IPS-18c (cell line): ENCODE results near the gene TRIP4.
"Not testable (repeated sequence)": the region's sequence is repeated elsewhere in the genome, so short reads cannot be mapped to it uniquely, and the experiment has no call there.

Experiments
- H3K4me3 ChIP-seq: 2 replicates; pipeline ENCODE4 v1.7.0; 2013; ENCODE audit warnings: low read depth, mild to moderate bottlenecking, low read length, moderate library complexity; ENCODE audit not compliant: insufficient read depth
- H3K9me3 ChIP-seq: one replicate; pipeline ENCODE4 v1.6.1; 2013; ENCODE audit warnings: mild to moderate bottlenecking, low read length, moderate library complexity; ENCODE audit not compliant: control insufficient read depth, insufficient read depth

The TRIP4 gene

DNA sequence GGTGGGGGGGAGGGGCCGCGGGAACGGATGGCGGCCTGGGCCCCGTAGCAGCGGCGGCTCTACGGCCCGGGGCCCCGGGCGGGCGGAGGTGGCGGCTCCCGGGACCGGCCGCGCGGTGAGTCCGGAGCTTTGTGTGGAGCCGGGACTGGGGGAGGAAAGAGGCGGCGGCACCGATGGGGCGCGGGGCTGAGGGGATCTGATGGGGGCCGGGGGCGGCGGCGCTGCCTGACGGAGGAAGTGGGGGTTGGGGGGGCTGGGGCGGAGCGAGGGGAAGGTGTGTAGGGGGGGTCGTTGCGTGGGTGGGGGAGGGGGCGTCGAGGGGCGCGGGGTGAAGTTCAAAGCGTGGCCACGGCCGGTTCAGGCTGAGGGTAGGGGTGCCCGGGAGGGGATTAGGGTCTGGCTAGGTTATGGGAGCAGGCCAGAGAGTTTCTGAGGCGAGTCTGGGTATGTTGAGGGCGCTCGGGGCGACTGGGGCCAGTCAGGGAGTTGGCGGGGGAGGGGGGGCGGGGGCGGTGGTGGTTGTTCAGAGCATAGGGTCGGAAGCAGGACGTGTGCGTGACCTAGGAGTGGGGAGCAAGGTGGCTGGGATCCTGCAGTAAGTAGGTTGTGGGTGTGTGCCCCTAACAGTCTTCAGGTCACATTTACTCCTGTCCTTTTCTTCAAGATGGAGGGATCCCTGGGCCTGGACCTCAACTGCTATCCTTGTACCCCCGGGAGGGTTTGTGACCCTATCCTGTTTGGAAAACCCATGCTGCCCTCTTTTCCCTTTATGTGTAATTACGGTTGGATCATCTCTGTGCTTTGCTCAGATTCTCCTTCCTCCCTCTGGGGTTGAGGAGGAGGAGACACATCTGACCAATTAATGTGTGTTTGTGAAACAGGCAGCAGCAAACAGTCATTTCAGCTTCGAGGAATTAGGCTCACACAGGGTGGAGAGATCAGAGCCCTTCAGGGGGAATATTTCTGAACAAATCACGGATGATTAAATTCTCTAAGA lies 73.4 kb downstream of the TRIP4 start:
- Histone ChIP-seq H3K9me3 (no peaks in the 10 kb centered on the region), H3K4me3 (peak overlapping the region; percentile 38)

DNA sequence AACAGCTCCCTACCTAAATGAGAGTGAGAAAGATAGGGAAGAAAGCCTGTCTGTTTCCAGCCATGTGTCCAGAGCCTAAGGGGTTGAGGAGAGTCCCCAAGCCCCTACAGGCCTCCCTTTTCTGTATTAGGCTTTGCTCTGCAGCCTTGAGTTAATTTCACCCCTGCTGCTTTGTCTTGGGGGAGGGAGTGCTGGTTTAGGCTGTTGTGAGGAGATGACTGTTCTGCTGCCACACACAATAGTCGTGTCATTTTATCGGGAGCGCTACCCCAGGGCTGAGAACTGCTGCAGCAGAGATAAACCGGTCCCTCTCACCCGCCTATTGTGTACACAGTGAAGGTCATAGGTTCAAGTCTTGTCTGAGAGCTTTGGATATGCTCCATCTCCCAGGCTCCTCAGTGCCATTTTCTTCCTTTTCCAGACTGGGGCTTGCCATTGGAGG lies 74.1 kb downstream of the TRIP4 start:
- Histone ChIP-seq H3K4me3 (peak overlapping the region; percentile 38), H3K9me3 (no peaks in the 10 kb centered on the region)

DNA sequence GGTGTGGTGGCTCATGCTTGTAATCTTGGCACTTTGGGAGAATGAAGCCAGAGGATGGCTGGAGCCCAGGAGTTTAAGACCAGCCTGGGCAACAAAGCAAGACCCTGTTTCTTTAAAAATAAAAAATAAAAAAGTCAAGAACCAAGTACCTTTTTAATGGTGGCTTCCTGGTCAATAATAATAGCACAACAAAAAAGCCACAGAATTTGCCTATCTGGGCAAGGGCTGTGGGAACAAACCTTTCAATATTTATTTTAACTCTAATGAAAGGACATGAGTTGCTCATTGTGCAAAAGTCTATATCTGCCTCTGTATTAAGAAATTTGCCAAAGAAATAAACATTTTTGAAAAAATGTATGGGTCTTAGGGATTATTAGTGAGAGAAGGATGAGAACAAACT lies 74.9 kb downstream of the TRIP4 start:
- H3K4me3 ChIP-seq: no peak overlapping the region
- H3K9me3 ChIP-seq: no peaks in the 10 kb centered on the region

- no peak overlapping the region for H3K4me3 ChIP-seq
- H3K9me3 ChIP-seq: no peaks in the 10 kb centered on the region
Measured at GRCh38 chr15:64464276-64465005, 76.8 kb downstream of the TRIP4 start.

GRCh38 chr15:64466408-64467141 lies 78.9 kb downstream of the TRIP4 start:
- Histone ChIP-seq H3K4me3 (no peak overlapping the region), H3K9me3 (no peaks in the 10 kb centered on the region)

- Histone ChIP-seq H3K4me3 (no peak overlapping the region), H3K9me3 (no peaks in the 10 kb centered on the region)
Measured at GRCh38 chr15:64472161-64472560, 84.5 kb downstream of the TRIP4 start.

- H3K9me3 ChIP-seq: no peaks in the 10 kb centered on the region
- H3K4me3 ChIP-seq: no peak overlapping the region
Measured at GRCh38 chr15:64474846-64475245, 87.2 kb downstream of the TRIP4 start.

DNA sequence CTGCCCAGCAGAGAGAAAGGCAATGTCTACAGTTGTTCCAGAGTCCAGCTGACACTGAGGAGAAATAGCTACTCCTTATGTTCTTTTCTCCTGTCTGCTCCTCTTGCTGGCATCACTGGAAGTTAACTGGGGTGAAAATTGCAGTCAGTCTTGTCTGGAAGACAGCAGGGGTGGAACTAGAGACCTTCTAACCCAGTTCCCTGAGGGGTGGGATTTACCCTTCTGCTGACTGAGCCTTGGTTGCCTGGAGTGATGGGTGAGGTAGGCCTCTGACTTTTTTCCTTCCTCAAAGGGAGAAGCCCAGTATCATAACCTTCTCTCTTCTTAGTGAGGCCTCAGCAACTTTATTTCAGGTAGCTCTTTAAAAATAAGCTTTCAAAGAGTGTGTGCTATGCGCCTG lies 88.9 kb downstream of the TRIP4 start:
- no peaks in the 10 kb centered on the region for H3K9me3 ChIP-seq
- H3K4me3 ChIP-seq: no peak overlapping the region

- Histone ChIP-seq H3K4me3 (no peak overlapping the region), H3K9me3 (peaks cover 2% of the 10 kb centered on the region)
Measured at GRCh38 chr15:64478863-64479262, 91.2 kb downstream of the TRIP4 start.

DNA sequence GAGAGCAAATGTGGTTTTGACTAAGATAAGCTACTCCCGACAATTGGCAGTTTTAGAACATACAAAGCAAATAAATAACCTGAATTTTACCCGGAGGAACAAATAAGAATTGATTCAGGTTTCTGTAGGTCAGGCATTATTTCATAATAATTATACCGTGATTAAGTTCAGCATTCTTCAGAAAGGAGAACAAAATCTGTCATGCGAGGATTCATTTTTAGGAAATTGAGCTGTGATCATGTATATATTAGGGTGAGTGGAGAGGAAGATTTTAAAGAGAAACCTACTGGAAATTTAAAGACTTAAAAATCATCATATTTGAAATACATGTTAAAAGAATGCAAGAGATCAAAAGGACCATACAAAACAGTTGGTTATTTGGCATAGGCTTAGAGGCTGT lies 93.3 kb downstream of the TRIP4 start:
- H3K9me3 ChIP-seq: peaks cover 2% of the 10 kb centered on the region
- no peak overlapping the region for H3K4me3 ChIP-seq

DNA sequence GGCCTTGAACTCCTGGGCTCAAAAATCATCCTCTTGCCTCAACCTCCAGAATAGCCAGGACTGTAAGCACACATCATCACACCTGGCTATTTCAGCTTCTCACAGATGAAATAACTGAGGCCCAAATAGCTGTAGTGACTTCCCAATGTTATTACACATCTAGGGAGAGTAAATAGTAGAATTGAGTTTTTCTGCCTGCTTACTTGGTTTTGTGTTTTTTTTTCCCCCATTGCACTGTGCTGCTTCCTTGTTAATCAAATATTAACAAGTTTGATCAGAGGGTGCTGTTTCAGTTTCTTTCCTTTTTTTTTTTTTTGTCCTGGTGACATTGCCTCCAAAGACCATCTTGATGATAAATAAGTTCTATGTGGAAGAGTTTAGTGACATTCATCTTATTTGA lies 96.1 kb downstream of the TRIP4 start:
- Histone ChIP-seq H3K4me3 (no peak overlapping the region), H3K9me3 (peaks cover 2% of the 10 kb centered on the region)

- H3K4me3 ChIP-seq: no peak overlapping the region
- peaks cover 2% of the 10 kb centered on the region for H3K9me3 ChIP-seq
Measured at GRCh38 chr15:64485796-64486195, 98.2 kb downstream of the TRIP4 start.

DNA sequence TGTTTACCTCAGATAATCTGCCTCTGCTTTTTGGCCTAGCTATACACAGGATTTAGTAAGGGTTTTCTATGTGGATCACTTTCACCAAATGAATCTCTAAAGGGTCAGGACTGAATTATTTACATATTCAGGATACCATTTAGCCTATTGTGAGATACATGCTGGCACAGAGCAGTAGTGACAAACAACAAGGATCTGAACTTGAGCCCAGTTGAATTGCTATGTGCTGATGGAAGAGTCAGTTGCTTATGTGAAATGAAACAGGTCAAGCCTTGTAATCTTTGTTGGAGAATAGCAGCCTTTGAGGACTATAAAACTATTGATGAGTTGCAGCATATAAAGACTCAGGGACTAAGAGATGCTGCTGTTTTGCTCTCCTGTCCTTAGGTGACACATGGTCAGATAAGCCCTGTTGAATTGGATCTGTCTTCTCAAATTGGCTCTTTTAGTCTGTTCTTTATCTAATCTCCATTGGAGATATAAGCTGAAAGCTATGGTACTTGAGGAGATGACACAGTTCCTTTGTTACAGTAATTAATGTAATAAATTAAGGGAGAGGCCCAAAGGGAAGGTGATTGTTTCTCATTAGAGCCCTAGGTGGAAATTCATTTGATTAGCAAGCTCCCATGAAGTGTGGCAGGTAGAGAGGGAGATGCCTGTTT lies 103.1 kb downstream of the TRIP4 start:
- Histone ChIP-seq H3K9me3 (no peaks in the 10 kb centered on the region), H3K4me3 (no peak overlapping the region)

DNA sequence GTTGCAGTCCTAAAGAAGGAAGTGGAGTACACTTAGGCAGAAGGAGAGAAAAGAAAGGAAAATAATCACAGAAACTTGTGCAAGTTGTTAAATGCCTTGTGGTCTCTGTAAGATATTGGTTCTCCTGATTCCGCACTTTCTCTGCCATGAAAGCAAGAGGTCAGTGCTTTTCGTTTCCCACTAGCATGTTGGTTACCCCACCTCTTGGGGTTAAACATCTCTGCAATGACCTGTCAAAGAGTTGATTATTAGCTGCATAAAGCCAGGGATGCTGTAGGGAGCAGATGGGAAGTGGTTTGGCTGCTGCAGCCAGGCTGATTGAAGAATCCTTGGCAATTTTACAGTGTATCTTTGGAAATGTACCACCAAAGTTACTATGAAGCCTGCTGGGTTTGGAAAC lies 106.0 kb downstream of the TRIP4 start:
- Histone ChIP-seq H3K4me3 (no peak overlapping the region), H3K9me3 (no peaks in the 10 kb centered on the region)

GRCh38 chr15:64495968-64496367 lies 108.3 kb downstream of the TRIP4 start:
- H3K4me3 ChIP-seq, H3K9me3 ChIP-seq: not testable (repeated sequence)

DNA sequence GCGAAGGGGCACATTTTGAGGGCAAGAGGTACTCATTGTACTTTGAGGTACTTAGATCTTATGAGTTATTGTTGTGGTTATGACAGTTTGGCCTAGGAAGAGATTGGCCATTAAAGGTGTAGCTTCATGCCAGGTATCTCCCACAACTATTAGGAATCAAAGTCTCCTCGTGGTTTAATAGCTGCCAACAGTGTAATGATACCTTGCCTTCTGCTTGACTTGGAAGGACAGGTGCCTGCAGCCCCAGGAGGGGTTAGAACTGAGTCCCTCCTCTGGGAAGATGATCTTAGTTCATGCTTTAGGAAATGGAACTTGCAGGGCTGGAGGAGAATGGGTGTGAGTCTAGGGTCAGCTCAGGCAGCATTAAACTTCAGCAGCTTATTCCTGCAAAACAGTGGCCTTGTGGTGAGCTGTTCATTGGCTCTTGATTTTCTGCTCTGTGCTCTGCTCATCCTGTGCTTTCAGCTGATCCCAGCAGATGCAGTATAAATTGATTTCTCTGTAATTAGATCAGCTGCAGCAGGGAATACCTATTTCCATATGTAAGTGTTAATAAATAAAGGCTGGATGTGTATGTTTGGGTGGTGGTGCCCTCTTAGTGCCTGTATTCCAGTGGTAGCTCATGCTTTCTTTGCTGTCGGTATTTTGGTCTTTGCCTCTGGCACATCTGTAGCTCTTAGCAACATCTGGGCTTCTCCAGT lies 113.2 kb downstream of the TRIP4 start:
- Histone ChIP-seq H3K4me3 (no peak overlapping the region), H3K9me3 (no peaks in the 10 kb centered on the region)

GRCh38 chr15:64501396-64501715 lies 113.7 kb downstream of the TRIP4 start:
- Histone ChIP-seq H3K4me3 (no peak overlapping the region), H3K9me3 (no peaks in the 10 kb centered on the region)
